A549 (cell line): ENCODE measurements around the gene KATNBL1. TPM values are rescaled to one million over a fixed set of nuclear protein-coding genes. Genes with fewer than 3 reads are reported as not detected.

Source experiments
- ATAC-seq, 2 experiments: fragments of 200-7000 bp in 1 of 2; fragments of >200 bp in 1 of 2; cut with Nextera tagmentation in 1 of 2; cut with Tn5 transposase in 1 of 2; 3 replicates each; pipeline versions ENCODE4 v1.8.0 to v1.9.1; 2018 to 2020; ENCODE audit warnings: mild to moderate bottlenecking in 1 of 2, moderate library complexity in 1 of 2
- CTCF ChIA-PET: fragments of 300-600 bp; sonication (Branson Sonifier 250); formaldehyde crosslinking; extraction: SDS; loops from one replicate; lab custom pipeline; 2021; ENCODE audit warnings: antibody characterized with exemption, inconsistent platforms; lab: Yijun Ruan, JAX
- POLR2A ChIA-PET: fragments of 350-600 bp; formaldehyde crosslinking; extraction: SDS; loops from one replicate; lab custom pipeline; 2021; ENCODE audit warnings: antibody characterized with exemption, inconsistent platforms; lab: Yijun Ruan, JAX
- DNase-seq, 2 experiments: peaks; one replicate each; pipeline versions ENCODE4 v3.0.0 to v3.0.0-alpha.2; 2011 to 2016; ENCODE audit warnings: low read depth in 1 of 2, low spot score in 1 of 2
- FAIRE-seq: peaks from 2 replicates; lab custom pipeline; 2011; peaks lifted over from hg19 to GRCh38; lab: Jason Lieb, UNC
- H3K27ac ChIP-seq, 2 experiments: fragments of >200 bp; sonication (Bioruptor Twin); formaldehyde crosslinking; 3 replicates each; pipeline ENCODE4 v1.5.1; 2016 to 2017
- H3K4me1 ChIP-seq: fragments of >200 bp; sonication (Bioruptor Twin); formaldehyde crosslinking; 3 replicates; pipeline ENCODE4 v1.6.1; 2016
- H3K4me2 ChIP-seq: fragments of >200 bp; sonication (Bioruptor Twin); formaldehyde crosslinking; 3 replicates; pipeline ENCODE4 v1.6.1; 2016
- H3K4me3 ChIP-seq: fragments of >200 bp; sonication (Bioruptor Twin); formaldehyde crosslinking; 3 replicates; pipeline ENCODE4 v1.5.1; 2016
- H3K9me3 ChIP-seq: fragments of >200 bp; sonication (Bioruptor Twin); formaldehyde crosslinking; 3 replicates; pipeline ENCODE4 v1.6.1; 2016
- BHLHE40 ChIP-seq: IDR thresholded peaks from 2 replicates; pipeline ENCODE4 v1.6.1; 2012; ENCODE audit warnings: low read depth, low read length, inconsistent platforms
- CBX2 ChIP-seq: fragments of 200-600 bp; sonication (generic); IDR thresholded peaks from 2 replicates; pipeline ENCODE4 v1.6.1; 2016; ENCODE audit warnings: low read depth, mild to moderate bottlenecking, borderline replicate concordance
- CBX8 ChIP-seq: fragments of 200-600 bp; sonication (generic); IDR thresholded peaks from 2 replicates; pipeline ENCODE4 v1.6.1; 2016
- EHMT2 ChIP-seq: fragments of 200-600 bp; sonication (generic); IDR thresholded peaks from 2 replicates; pipeline ENCODE4 v1.6.1; 2016; ENCODE audit warnings: antibody characterized with exemption, low read depth, mild to moderate bottlenecking, moderate library complexity
- EP300 ChIP-seq, 2 experiments: fragments of >200 bp; sonication (Bioruptor Twin); formaldehyde crosslinking; IDR thresholded peaks; 2 replicates in 1 of 2; 3 replicates in 1 of 2; pipeline ENCODE4 v1.6.1; 2016 to 2017
- FOSL2 ChIP-seq, 2 experiments: fragments of 450-650 bp in 1 of 2; fragments of >200 bp in 1 of 2; sonication (Bioruptor Twin) in 1 of 2; formaldehyde crosslinking; IDR thresholded peaks; 2 replicates each; pipeline versions ENCODE4 v1.5.0 to v1.6.1; 2016 to 2020; ENCODE audit warnings: mild to moderate bottlenecking in 1 of 2, moderate library complexity in 1 of 2
- HDAC2 ChIP-seq: fragments of 200-600 bp; sonication (generic); IDR thresholded peaks from 2 replicates; pipeline ENCODE4 v1.6.1; 2016
- HES2 ChIP-seq: fragments of >200 bp; sonication (Bioruptor Twin); formaldehyde crosslinking; IDR thresholded peaks from 2 replicates; pipeline ENCODE4 v1.6.1; 2016
- HOXB13 ChIP-seq: fragments of 250-450 bp; sonication (Bioruptor Pico); IDR thresholded peaks from 2 replicates; pipeline ENCODE4 v1.5.0; 2020; ENCODE audit warnings: low read depth, mild to moderate bottlenecking, moderate library complexity
- KDM5A ChIP-seq: fragments of 200-600 bp; sonication (generic); IDR thresholded peaks from 2 replicates; pipeline ENCODE4 v1.6.1; 2016; ENCODE audit warnings: antibody characterized with exemption, mild to moderate bottlenecking
- MYC ChIP-seq: IDR thresholded peaks from 2 replicates; pipeline ENCODE4 v1.6.1; 2012; ENCODE audit warnings: mild to moderate bottlenecking, inconsistent platforms, low read length, improper control_type of control experiment, borderline replicate concordance
- NR3C1 ChIP-seq: fragments of >200 bp; sonication (Bioruptor Twin); formaldehyde crosslinking; IDR thresholded peaks from 3 replicates; pipeline ENCODE4 v1.6.1; 2017
- RCOR1 ChIP-seq: fragments of 150-350 bp; IDR thresholded peaks from 2 replicates; pipeline ENCODE4 v1.6.1; 2014; ENCODE audit warnings: antibody characterized with exemption, low read length, low read depth
- RNF2 ChIP-seq: fragments of 200-600 bp; sonication (generic); IDR thresholded peaks from 2 replicates; pipeline ENCODE4 v1.6.1; 2016; ENCODE audit warnings: low read depth, mild to moderate bottlenecking, antibody characterized with exemption, moderate library complexity, borderline replicate concordance
- ZFP36 ChIP-seq: fragments of 450-650 bp; IDR thresholded peaks from 2 replicates; pipeline ENCODE4 v1.6.1; 2014; ENCODE audit warnings: borderline replicate concordance; ENCODE audit not compliant: partially characterized antibody
- WGBS: methylation state at CpG from one replicate; pipeline ENCODE4 v1.1.6; 2017; ENCODE audit errors: missing lambda C conversion rate; 5-methylcytosine and 5-hydroxymethylcytosine counted together
- polyA plus RNA-seq, 4 experiments: library from polyadenylated mRNA; depleted of rRNA in 3 of 4; stranded (reverse); fragments of >200 nt; fragmentation: RNase III in 1 of 4; extraction: RNeasy Plus Mini Kit Qiagen cat#74134 plus additional on column Dnase treatment in 1 of 4; gene quantifications; 2 replicates in 3 of 4; 3 replicates in 1 of 4; pipeline ENCODE4 v1.2.3, GENCODE V29; 2011 to 2017
- TF ChIP-seq, protein P1 (sequence below): fragments of 200-600 bp; sonication (generic); IDR thresholded peaks from 2 replicates; pipeline ENCODE4 v1.6.1; 2016; ENCODE audit warnings: antibody characterized with exemption, mild to moderate bottlenecking, moderate library complexity
- TF ChIP-seq, protein P2 (sequence below): fragments of 150-350 bp; IDR thresholded peaks from 2 replicates; pipeline ENCODE4 v1.6.1; 2014; ENCODE audit warnings: low read depth, mild to moderate bottlenecking, low read length
- TF ChIP-seq, protein P3 (sequence below): fragments of 250-450 bp; sonication (Bioruptor Pico); IDR thresholded peaks from 2 replicates; pipeline ENCODE4 v1.5.0; 2021; ENCODE audit warnings: mild to moderate bottlenecking, moderate library complexity, borderline replicate concordance

The KATNBL1 gene
- polyA plus RNA-seq, 2 of the 4 experiments (the other 2 are of a cell fraction): 35.2 to 75.8 TPM

GRCh38 chr15:34099914-34100313 is 110.0 kb downstream of the KATNBL1 start:
- Histone ChIP-seq H3K4me3 (no peak overlapping the region), H3K9me3 (no peaks in the 10 kb centered on the region), H3K4me1 (peaks cover 22% of the 10 kb centered on the region), H3K4me2 (peak overlapping the region; percentile 89), H3K27ac (no peak overlapping the region)
- DNase-seq: no peak
- ATAC-seq: no peak
- no peak for TF ChIP-seq RCOR1
- TF ChIP-seq BHLHE40: no peak
- TF ChIP-seq, protein P1, sequence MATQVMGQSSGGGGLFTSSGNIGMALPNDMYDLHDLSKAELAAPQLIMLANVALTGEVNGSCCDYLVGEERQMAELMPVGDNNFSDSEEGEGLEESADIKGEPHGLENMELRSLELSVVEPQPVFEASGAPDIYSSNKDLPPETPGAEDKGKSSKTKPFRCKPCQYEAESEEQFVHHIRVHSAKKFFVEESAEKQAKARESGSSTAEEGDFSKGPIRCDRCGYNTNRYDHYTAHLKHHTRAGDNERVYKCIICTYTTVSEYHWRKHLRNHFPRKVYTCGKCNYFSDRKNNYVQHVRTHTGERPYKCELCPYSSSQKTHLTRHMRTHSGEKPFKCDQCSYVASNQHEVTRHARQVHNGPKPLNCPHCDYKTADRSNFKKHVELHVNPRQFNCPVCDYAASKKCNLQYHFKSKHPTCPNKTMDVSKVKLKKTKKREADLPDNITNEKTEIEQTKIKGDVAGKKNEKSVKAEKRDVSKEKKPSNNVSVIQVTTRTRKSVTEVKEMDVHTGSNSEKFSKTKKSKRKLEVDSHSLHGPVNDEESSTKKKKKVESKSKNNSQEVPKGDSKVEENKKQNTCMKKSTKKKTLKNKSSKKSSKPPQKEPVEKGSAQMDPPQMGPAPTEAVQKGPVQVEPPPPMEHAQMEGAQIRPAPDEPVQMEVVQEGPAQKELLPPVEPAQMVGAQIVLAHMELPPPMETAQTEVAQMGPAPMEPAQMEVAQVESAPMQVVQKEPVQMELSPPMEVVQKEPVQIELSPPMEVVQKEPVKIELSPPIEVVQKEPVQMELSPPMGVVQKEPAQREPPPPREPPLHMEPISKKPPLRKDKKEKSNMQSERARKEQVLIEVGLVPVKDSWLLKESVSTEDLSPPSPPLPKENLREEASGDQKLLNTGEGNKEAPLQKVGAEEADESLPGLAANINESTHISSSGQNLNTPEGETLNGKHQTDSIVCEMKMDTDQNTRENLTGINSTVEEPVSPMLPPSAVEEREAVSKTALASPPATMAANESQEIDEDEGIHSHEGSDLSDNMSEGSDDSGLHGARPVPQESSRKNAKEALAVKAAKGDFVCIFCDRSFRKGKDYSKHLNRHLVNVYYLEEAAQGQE: no peak
- TF ChIP-seq EP300 (IDR thresholded peaks at IDR 0.05): no peak
- TF ChIP-seq MYC: no peak
- TF ChIP-seq, protein P2, sequence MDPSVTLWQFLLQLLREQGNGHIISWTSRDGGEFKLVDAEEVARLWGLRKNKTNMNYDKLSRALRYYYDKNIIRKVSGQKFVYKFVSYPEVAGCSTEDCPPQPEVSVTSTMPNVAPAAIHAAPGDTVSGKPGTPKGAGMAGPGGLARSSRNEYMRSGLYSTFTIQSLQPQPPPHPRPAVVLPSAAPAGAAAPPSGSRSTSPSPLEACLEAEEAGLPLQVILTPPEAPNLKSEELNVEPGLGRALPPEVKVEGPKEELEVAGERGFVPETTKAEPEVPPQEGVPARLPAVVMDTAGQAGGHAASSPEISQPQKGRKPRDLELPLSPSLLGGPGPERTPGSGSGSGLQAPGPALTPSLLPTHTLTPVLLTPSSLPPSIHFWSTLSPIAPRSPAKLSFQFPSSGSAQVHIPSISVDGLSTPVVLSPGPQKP: no peak
- TF ChIP-seq HDAC2: no peak
- no peak for TF ChIP-seq RNF2
- TF ChIP-seq CBX8: no peak
- TF ChIP-seq, protein P3, sequence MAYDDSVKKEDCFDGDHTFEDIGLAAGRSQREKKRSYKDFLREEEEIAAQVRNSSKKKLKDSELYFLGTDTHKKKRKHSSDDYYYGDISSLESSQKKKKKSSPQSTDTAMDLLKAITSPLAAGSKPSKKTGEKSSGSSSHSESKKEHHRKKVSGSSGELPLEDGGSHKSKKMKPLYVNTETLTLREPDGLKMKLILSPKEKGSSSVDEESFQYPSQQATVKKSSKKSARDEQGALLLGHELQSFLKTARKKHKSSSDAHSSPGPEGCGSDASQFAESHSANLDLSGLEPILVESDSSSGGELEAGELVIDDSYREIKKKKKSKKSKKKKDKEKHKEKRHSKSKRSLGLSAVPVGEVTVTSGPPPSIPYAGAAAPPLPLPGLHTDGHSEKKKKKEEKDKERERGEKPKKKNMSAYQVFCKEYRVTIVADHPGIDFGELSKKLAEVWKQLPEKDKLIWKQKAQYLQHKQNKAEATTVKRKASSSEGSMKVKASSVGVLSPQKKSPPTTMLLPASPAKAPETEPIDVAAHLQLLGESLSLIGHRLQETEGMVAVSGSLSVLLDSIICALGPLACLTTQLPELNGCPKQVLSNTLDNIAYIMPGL: no peak
- TF ChIP-seq FOSL2 (IDR thresholded peaks at IDR 0.05): no peak
- TF ChIP-seq FOSL2 (CRISPR knock-in tag; IDR thresholded peaks at IDR 0.05): no peak
- no peak for TF ChIP-seq KDM5A
- TF ChIP-seq CBX2: no peak
- TF ChIP-seq HOXB13 (CRISPR knock-in tag): no peak
- no peak for TF ChIP-seq ZFP36
- TF ChIP-seq NR3C1: no peak
- TF ChIP-seq EHMT2: no peak
- no peak for TF ChIP-seq HES2
- ChIA-PET POLR2A (interaction anchor here (1.3 kb wide), 1 partner anchor 10 kb away, joined by 3 read pairs; no protein-coding TSS in a partner anchor), CTCF (interaction anchor here (1.0 to 4.7 kb wide), 5 partner anchors 10 to 267 kb away, joined by 3 to 23 read pairs (median 3); partner anchors contain the start of genes KATNBL1, LPCAT4, NOP10 and NUTM1)
- 93% methylated on average over 5 of the region's 5 CpGs for WGBS
- FAIRE-seq: no peak

Other genes with a start within 250 kb of the KATNBL1 start
- 0.01 TPM in 1 of 2 replicates, not detected in the other for gene CHRM5, start 241.6 kb downstream of the KATNBL1 start, polyA plus RNA-seq (2011; rRNA removed)
- not detected in 3 replicates for gene CHRM5, start 241.6 kb downstream of the KATNBL1 start, polyA plus RNA-seq (2017; fragmentation: RNase III; extraction: RNeasy Plus Mini Kit Qiagen cat#74134 plus additional on column Dnase treatment)
- 27.2 and 29.3 TPM in 2 replicates for gene AVEN, start 170.9 kb downstream of the KATNBL1 start, polyA plus RNA-seq (2011; rRNA removed)
- gene AVEN, start 170.9 kb downstream of the KATNBL1 start, polyA plus RNA-seq (2017; fragmentation: RNase III; extraction: RNeasy Plus Mini Kit Qiagen cat#74134 plus additional on column Dnase treatment): 23.8 to 26.2 TPM (median 25.3 TPM) in 3 replicates
- gene EMC7, start 108.2 kb downstream of the KATNBL1 start, polyA plus RNA-seq (2011; rRNA removed): 167 and 221 TPM in 2 replicates
- gene EMC7, start 108.2 kb downstream of the KATNBL1 start, polyA plus RNA-seq (2017; fragmentation: RNase III; extraction: RNeasy Plus Mini Kit Qiagen cat#74134 plus additional on column Dnase treatment): 129 to 135 TPM (median 135 TPM) in 3 replicates
- 4.5 and 4.7 TPM in 2 replicates for gene PGBD4, start 108.0 kb downstream of the KATNBL1 start, polyA plus RNA-seq (2011; rRNA removed)
- gene PGBD4, start 108.0 kb downstream of the KATNBL1 start, polyA plus RNA-seq (2017; fragmentation: RNase III; extraction: RNeasy Plus Mini Kit Qiagen cat#74134 plus additional on column Dnase treatment): 3.7 to 4.3 TPM (median 4.0 TPM) in 3 replicates
- gene EMC4, start 14.9 kb upstream of the KATNBL1 start, polyA plus RNA-seq (2011; rRNA removed): 126 and 150 TPM in 2 replicates
- 221 to 241 TPM (median 234 TPM) in 3 replicates for gene EMC4, start 14.9 kb upstream of the KATNBL1 start, polyA plus RNA-seq (2017; fragmentation: RNase III; extraction: RNeasy Plus Mini Kit Qiagen cat#74134 plus additional on column Dnase treatment)
- gene SLC12A6, start 127.7 kb upstream of the KATNBL1 start, polyA plus RNA-seq (2011; rRNA removed): 21.3 and 21.8 TPM in 2 replicates
- gene SLC12A6, start 127.7 kb upstream of the KATNBL1 start, polyA plus RNA-seq (2017; fragmentation: RNase III; extraction: RNeasy Plus Mini Kit Qiagen cat#74134 plus additional on column Dnase treatment): 5.4 to 7.1 TPM (median 6.0 TPM) in 3 replicates
- 451 and 688 TPM in 2 replicates for gene NOP10, start 133.0 kb upstream of the KATNBL1 start, polyA plus RNA-seq (2011; rRNA removed)
- gene NOP10, start 133.0 kb upstream of the KATNBL1 start, polyA plus RNA-seq (2017; fragmentation: RNase III; extraction: RNeasy Plus Mini Kit Qiagen cat#74134 plus additional on column Dnase treatment): 463 to 502 TPM (median 470 TPM) in 3 replicates
- not detected in 2 replicates for gene NUTM1, start 133.2 kb upstream of the KATNBL1 start, polyA plus RNA-seq (2011; rRNA removed)
- not detected in 3 replicates for gene NUTM1, start 133.2 kb upstream of the KATNBL1 start, polyA plus RNA-seq (2017; fragmentation: RNase III; extraction: RNeasy Plus Mini Kit Qiagen cat#74134 plus additional on column Dnase treatment)
- 42.9 and 50.7 TPM in 2 replicates for gene LPCAT4, start 157.1 kb upstream of the KATNBL1 start, polyA plus RNA-seq (2011; rRNA removed)
- gene LPCAT4, start 157.1 kb upstream of the KATNBL1 start, polyA plus RNA-seq (2017; fragmentation: RNase III; extraction: RNeasy Plus Mini Kit Qiagen cat#74134 plus additional on column Dnase treatment): 45.9 to 56.1 TPM (median 50.1 TPM) in 3 replicates
- 15.6 and 16.4 TPM in 2 replicates for gene GOLGA8A, start 227.7 kb upstream of the KATNBL1 start, polyA plus RNA-seq (2011; rRNA removed)
- gene GOLGA8A, start 227.7 kb upstream of the KATNBL1 start, polyA plus RNA-seq (2017; fragmentation: RNase III; extraction: RNeasy Plus Mini Kit Qiagen cat#74134 plus additional on column Dnase treatment): 11.7 to 13.9 TPM (median 12.6 TPM) in 3 replicates